ENCODE data around the gene DNM3. TPM values are rescaled to one million over a fixed set of nuclear protein-coding genes. Genes with fewer than 3 reads are reported as not detected.
"Not testable (repeated sequence)": the region's sequence is repeated elsewhere in the genome, so short reads cannot be mapped to it uniquely, and the experiment has no call there.

The DNM3 gene
- polyA plus RNA-seq, 1 donor, result 3.9 TPM

DNA sequence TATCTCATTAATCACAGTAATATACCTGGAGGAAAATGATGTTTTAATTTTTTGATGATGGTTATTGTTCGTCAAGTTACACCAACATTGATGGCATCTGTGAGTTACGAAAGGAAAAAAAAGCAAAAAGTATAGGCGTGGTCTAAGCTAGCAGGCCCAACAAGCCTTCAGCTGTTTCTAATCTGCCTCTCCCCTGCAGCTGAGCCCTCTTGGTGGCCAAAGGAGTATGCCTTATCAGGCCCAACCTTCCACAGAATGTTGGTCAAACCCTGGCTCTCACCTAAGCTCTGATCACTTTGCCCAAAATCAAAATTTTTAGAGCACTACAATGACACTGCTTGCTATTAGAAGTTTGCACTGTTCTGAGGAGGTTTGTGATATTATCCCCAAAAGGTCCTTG lies 584.0 kb downstream of the DNM3 start:
- DNase-seq, result no peak

DNA sequence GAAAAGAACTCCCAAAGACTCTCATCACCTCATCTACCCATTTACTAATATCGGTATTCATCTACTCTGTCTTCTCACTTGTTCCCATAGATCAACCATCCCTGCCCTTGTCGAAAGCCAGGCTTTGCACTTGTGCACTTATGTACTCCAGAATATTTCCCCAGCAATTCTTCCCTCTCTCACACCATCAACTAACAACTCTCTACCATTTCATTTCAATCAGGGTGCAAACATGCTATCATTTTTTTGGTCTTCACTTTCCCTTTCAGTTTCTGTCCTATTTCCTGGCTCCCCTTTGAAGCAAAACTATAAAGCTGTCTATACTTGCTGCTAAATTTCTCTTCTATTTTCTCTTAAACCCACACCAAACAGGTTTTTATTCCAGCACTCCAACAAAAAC lies 585.9 kb downstream of the DNM3 start:
- DNase-seq, result no peak

DNA sequence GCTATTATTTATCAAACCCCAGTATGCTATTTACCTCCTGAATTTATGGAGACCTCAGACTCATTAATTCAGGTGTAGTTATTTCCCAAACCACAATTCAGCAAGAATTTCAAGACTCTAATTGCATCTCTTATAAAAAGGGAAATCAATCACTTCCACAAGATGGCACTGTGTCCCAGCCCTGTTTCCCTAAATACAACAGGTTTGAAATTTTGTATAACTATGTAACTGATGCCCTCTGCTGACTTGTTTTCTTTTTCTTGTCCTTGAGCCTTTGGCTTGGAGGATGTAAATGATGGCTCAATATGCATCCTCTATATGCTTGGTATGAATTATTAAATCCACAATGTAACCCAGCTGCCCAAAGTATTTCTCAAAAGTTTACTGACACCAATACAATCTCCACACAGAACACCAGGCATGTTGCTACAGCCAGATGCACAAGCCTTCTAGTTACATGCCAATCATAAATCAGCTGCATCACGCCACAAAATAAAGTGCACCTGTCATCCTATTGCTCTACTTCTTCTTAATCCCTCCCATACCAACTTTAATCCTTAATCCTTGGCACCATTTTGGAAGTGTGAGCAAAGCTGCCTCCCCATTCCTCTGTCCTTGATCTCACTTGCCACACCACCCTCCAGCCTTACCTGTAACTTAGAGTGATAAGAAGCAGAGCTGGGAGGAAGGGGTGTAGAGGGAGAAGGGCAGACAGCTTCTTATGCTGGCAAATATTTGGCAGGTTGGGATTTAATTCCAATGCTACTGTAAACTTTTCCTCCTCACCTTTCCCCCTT lies 588.2 kb downstream of the DNM3 start:
- peak; percentile 62 for DNase-seq

DNA sequence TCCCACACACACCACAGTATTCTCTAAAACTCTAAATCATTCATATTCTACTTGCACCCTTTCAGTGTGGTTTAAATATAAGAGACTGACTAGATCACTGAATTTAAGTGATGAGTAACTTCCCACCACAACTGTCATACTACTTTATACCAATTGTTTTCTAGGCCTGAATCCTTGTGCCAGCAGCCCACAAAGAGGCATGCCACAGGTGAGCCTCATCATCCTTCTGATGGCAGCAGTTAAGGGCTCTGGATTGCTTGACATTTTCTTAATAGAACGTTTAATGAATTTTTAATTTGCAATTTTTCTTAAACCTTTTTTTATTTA lies 588.8 kb downstream of the DNM3 start:
- DNase-seq, result no peak

DNA sequence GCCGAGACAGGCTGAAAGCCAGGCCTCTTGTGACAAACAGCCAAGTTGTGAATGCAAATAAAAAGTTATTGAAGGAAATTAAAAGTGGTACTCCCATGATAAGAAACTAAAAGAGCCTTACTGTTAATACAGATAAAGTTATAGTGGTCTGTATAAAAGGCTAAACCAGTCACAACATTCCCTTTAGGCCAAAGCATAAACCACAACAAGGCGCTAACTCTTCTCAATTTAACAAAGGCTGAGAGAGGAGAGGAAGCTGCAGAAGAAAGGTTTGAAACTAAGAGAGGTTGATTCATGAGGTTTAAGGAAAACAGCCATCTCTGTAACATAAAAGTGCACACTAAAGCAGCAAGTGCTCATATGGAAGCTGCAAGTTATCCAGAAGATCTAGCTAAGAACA lies 589.9 kb downstream of the DNM3 start:
- no peak for DNase-seq

GRCh38 chr1:172431721-172432192 lies 590.5 kb downstream of the DNM3 start:
- no peak for DNase-seq

GRCh38 chr1:172437183-172437582 lies 595.9 kb downstream of the DNM3 start:
- not testable (repeated sequence) for DNase-seq

DNA sequence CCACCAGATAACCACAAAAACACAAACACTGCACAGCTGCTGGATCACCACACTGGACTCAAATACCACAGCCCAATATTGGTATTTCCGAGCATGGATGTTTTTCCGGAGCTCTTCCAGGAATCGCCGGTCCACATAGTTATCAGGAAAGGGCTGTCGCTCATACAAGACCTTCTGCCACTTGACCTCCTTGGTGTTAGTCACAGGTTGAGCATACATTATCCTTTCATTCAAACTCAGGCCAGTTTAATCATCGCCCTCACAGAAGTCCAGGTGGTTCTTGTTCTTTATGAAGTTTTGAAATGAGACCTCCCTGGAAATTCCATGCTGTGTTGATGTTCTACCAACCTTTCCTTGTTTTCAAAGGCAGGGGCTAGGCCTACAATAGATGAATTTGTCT lies 601.1 kb downstream of the DNM3 start:
- no peak for DNase-seq

- DNase-seq, result no peak
Observed at GRCh38 chr1:172442843-172443565, 601.7 kb downstream of the DNM3 start.

DNA sequence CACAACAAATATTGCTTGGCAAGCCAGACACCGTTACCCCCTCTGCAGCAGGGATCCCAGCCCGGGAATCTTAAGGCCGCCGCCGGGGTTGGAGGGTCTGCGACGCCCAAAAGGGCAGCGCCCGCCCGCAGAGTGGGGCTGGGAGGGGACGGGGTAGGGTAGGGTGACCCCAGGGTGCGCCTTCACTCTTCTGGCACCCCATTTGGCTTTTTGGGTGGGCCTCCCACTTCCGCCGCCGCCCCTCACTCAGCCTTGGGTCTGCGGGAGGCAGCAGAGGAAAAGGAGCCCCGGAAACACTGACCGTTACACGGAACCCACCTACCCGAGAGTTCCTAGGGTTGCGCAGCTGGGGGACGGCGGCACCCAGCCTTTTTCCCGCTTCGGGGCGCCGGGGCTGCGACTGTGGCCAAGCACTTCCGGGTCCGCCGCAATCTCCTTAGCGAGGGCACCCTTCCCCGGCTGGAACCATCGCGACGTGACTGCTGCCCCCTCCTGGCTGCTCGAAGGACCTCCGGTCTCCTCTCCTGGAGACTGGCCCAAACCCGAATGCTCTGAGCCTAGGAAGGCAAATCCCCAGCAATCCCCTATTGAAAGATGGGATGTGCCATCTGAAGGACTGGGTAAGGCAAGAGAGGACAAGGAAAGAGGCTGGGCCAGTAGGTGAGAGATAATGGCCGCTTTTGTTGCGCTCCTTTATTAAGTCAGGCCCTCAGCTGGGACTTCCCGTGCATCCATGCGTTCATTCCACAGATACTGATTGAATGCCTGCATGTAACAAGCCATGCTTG lies 602.6 kb downstream of the DNM3 start, which contains the start of gene PIGC:
PIGC (minus strand) TSS at position 404 of the 788 bp plus-strand sequence. CDS start 1,447 bp downstream, outside the sequence.
- peak; percentile 83 for DNase-seq

GRCh38 chr1:172446547-172446946 lies 605.2 kb downstream of the DNM3 start:
- DNase-seq, result no peak

- no peak for DNase-seq
Observed at GRCh38 chr1:172447641-172448040, 606.3 kb downstream of the DNM3 start.

DNA sequence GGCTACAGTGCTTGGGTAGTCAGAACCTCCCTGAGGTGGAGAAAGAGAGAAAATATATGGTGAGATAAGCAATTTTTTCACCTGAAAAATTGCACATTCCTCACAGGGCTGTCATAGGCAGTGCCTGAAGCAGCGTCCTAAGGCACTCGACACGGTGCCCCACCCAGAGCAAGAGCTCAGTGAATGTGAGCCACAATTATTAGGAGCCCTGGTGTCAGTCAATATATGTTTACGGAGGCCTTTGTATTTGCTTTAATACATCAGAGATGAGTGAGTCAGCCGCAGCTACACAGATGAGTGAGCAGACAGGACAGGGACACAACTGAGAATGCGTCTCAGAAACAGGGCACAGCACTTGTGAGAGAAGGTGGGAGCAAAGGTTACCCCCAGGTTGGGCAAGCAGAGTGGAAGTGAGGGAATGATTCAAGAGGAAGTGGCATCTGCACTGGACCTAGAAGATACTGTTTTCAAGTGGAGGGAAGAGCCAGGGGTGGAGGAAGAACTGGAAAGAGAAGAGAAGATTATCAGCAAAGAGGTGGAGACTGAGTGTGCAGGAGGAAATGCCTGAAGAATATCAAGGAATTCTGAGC lies 607.8 kb downstream of the DNM3 start:
- DNase-seq, result no peak

DNA sequence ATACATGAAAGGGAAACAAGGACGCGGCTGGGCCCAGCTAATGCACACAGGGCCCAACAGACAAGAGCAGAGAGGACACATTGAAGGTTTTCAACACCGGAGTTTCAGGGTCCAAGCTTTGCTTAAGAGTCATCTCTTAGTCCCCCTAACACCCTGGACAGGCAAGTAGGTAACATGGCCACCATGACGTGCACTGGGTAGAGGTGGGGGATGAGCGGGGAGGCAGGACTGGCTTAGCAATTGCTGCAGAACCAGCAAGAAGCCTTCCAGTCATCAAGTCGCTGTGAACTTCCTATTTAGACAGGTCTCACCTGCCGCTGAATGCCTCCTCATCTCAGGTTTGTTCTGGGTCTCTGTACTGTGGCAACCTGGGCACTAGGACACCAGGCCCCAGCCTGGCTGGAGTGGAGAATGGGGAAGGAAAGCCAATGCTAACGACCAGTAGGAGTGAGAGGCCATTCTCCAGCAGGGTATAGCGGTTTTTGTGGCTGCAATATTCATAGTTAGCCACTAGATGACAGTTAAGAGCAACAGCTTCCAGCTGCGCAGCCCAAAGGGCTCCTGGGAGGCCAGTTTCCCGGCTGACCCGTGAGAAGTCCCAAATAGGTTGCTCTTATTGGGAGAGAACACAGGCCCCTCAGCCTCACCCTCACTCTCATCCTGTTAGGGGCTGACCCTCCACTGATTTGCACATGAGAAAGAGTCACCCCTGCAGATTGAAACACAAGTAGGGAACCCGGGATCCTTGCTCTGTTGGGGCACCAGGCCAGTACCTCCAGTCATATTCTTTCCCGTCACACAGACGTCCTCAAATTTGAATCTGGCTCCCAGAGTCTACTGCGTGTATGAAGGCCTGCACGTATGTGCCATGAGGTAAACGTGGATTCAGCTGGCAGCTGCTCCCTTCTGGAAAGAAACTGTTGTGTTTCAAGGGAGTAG lies 608.6 kb downstream of the DNM3 start:
- DNase-seq, result peak; percentile 60

GRCh38 chr1:172450524-172450885 lies 609.2 kb downstream of the DNM3 start:
- peak; percentile 12 for DNase-seq

- peak; percentile 34 for DNase-seq
Observed at GRCh38 chr1:172451002-172451443, 609.7 kb downstream of the DNM3 start.

DNA sequence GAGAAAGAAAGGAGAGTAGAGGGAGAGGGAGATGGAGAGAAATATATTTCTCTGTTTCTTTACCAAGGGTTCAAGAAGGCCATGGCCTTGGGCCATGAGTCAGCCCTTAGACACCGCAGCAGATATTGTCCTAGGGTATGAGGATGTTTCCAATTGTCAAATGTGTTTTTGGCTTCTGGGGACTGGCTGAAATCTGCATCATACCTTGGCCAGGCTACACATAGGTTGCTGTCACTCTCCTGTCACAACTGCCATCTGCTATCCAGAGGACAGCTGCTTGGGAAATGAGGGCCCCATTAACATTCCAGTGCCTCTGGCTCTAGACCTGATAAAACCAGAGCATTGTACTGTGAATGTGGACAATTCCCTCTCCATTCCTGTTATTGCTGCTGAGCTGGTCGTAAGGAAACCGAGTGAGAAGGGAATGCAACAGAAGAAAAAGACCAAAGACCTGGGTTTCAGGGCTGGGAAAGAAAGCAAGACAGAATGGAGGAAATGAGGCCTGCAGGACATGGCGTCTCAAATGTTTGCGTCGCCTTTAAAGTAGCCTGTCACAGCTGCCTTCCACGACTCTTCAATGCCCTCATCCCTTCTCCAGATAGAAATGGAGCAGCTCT lies 611.3 kb downstream of the DNM3 start:
- DNase-seq, result no peak

DNA sequence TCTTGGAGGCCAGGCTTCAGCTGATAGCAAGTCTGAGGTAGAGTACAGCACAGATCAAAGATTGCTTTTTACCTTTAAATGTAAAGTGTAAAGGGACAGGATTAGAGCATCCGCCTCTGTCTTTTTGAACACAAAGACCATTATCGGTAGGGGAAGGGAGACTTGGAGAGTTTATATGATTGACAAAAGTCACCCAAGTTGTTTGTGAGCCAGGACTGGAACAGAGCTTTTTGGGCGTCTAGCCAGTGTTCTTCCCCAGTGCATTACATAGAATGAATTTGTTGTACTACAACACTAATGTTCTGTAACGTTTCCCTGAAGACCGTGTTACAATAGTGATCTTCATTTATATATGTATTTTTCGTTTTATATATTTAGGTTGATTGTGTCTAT lies 611.9 kb downstream of the DNM3 start:
- DNase-seq, result no peak

DNA sequence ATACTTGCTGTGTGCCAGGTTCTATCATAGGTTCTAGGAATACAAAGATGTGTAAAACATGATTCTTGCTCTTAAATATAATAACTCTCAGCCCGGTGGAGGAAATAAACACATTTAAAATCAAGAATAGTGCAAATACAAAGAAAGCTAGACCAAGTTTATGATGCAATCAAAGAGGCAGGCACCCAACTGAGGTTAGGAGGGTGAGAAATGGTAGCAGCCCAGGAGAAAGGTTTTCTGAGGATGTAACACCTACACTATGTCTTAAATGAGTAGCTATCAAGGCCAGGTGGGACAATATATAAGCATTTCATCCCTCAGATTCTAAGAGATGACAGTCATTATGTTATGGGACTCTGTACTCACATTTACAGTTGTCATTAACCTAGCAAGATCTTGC lies 612.3 kb downstream of the DNM3 start:
- DNase-seq, result no peak

GRCh38 chr1:172455451-172455850 lies 614.2 kb downstream of the DNM3 start:
- no peak for DNase-seq

- DNase-seq, result no peak
Observed at GRCh38 chr1:172456344-172456769, 615.1 kb downstream of the DNM3 start.
